Endothelial cell (in vitro differentiated cells): ENCODE measurements around the gene SLC22A25. TPM values are rescaled to one million over a fixed set of nuclear protein-coding genes. Genes with fewer than 3 reads are reported as not detected.
"Not testable (repeated sequence)": the region's sequence is repeated elsewhere in the genome, so short reads cannot be mapped to it uniquely, and the experiment has no call there.

Source experiments
- DNase-seq: peaks from one replicate; pipeline ENCODE4 v3.0.0; 2021; ENCODE audit warnings: low spot score
- H3K27ac Mint-ChIP-seq: one replicate; pipeline ENCODE4 v1.8.0; 2021; ENCODE audit warnings: mixed read lengths, inconsistent platforms; ENCODE audit not compliant: unreplicated experiment
- H3K27me3 Mint-ChIP-seq: one replicate; pipeline ENCODE4 v1.8.0; 2021; ENCODE audit warnings: mild to moderate bottlenecking, moderate library complexity, mixed read lengths, inconsistent platforms; ENCODE audit not compliant: unreplicated experiment
- H3K36me3 Mint-ChIP-seq: one replicate; pipeline ENCODE4 v1.8.0; 2021; ENCODE audit warnings: mild to moderate bottlenecking, low read depth, mixed read lengths, inconsistent platforms; ENCODE audit not compliant: unreplicated experiment
- H3K4me1 Mint-ChIP-seq: one replicate; pipeline ENCODE4 v1.8.0; 2021; ENCODE audit warnings: mild to moderate bottlenecking, mixed read lengths, inconsistent platforms; ENCODE audit not compliant: unreplicated experiment
- H3K4me3 Mint-ChIP-seq: one replicate; pipeline ENCODE4 v1.8.0; 2021; ENCODE audit warnings: mild to moderate bottlenecking, mixed read lengths, inconsistent platforms; ENCODE audit not compliant: unreplicated experiment
- H3K9me3 Mint-ChIP-seq: one replicate; pipeline ENCODE4 v1.8.0; 2021; ENCODE audit warnings: mixed read lengths, inconsistent platforms; ENCODE audit not compliant: unreplicated experiment
- total RNA-seq: library from RNA; stranded (reverse); fragmentation: NEBNext Ultra II Directional; extraction: Animal tissue kit (Norgen Biotek cat#: 25700); gene quantifications from one replicate; pipeline ENCODE4 v1.2.1, GENCODE V29; 2021; ENCODE audit not compliant: unreplicated experiment
- TF ChIP-seq, protein P1 (sequence below): fragments of 200-600 bp; sonication (generic); IDR thresholded peaks from one replicate; pipeline ENCODE4 v1.5.0; 2021; ENCODE audit warnings: antibody characterized with exemption; ENCODE audit not compliant: unreplicated experiment

The SLC22A25 gene
- total RNA-seq, 1 donor from 2014 or later = not detected

DNA sequence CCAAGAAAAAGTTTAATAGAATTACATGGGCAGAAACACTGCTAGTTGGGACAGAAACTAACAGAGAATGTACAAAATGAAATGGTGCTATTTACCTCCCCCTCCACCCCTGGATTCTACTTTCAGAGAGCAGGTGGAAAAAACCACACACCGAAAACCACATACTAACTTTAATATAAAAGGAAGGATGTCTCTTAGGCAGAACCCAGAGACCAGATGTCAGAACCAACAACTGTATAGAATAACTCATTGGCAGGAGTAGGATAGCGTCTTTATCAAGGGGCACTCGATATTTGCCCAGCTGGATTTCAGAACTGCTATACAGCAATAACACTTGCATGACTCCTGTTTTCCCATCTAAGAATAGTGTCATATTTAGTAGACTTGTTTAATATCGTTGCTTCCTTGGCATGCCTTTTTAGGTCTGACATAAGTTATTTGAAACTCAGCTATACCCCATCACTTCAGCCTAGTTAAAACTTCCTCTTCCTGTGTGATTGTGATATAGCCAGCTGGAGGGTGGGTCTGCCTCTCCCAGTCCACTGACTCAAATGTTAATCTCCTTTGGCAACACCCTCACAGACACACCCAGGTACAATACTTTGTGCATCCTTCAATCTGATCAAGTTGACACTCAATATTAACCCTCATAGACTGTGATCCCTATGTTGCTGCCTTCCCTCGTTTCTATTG is 1.2 kb downstream of the SLC22A25 start:
- Mint-ChIP-seq H3K27ac (no peak overlapping the region), H3K4me1 (no peaks in the 10 kb centered on the region), H3K4me3 (no peak overlapping the region), H3K27me3 (no peaks in the 10 kb centered on the region), H3K36me3 (peaks cover 6% of the 10 kb centered on the region), H3K9me3 (no peaks in the 10 kb centered on the region)
- DNase-seq = no peak
- TF ChIP-seq, protein P1, sequence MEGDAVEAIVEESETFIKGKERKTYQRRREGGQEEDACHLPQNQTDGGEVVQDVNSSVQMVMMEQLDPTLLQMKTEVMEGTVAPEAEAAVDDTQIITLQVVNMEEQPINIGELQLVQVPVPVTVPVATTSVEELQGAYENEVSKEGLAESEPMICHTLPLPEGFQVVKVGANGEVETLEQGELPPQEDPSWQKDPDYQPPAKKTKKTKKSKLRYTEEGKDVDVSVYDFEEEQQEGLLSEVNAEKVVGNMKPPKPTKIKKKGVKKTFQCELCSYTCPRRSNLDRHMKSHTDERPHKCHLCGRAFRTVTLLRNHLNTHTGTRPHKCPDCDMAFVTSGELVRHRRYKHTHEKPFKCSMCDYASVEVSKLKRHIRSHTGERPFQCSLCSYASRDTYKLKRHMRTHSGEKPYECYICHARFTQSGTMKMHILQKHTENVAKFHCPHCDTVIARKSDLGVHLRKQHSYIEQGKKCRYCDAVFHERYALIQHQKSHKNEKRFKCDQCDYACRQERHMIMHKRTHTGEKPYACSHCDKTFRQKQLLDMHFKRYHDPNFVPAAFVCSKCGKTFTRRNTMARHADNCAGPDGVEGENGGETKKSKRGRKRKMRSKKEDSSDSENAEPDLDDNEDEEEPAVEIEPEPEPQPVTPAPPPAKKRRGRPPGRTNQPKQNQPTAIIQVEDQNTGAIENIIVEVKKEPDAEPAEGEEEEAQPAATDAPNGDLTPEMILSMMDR = no peak

DNA sequence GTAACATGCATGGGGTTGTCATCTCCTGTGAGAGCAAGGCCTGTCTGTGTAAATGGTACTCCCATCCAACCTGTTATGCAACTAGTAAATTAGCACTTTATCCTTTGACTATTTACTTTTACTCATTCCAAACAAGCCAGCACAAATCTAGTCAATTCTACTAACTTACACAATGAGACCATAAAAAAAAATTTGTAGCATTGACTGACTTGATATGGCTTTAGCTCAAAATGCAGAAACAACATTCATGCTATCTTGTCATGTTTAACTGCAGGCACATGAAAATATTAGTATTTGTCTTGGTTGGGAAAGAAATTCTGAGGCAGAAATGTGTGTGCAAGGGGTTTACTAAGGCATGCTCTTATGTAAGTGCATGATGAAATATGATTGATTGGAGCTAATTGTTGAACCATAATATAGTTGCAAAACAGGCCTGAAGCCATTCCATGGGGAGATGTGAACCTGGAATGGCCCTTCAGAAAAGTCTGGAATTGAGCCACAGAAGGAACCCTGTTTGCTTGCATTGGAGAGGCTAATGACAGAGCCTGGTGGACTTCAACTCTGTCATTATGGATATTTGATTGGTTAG is 2.5 kb downstream of the SLC22A25 start:
- Mint-ChIP-seq H3K4me1 (no peaks in the 10 kb centered on the region), H3K27ac (no peak overlapping the region), H3K27me3 (no peaks in the 10 kb centered on the region), H3K9me3 (peaks cover 6% of the 10 kb centered on the region), H3K36me3 (peaks cover 15% of the 10 kb centered on the region), H3K4me3 (no peak overlapping the region)
- DNase-seq = no peak
- TF ChIP-seq, protein P1 = no peak

DNA sequence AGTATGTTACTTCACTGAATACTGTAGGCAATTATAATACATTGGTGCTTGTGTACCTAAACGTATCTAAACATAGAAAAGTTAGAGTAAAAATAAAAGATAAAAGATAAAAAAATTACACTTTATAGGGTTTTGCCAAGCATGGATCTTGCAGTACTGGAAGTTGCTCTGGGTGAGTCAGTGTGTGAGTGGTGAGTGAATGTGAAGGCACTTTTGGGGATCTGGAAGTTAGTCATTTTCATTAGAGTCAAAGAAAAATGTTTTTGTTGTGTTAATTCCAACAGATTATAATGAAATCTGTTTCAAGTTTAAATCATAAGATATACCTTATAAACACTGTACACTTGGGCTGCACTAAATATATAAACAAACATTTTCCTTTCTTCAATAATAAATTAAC is 3.3 kb downstream of the SLC22A25 start:
- Mint-ChIP-seq H3K27me3 (no peaks in the 10 kb centered on the region), H3K9me3 (peaks cover 9% of the 10 kb centered on the region), H3K27ac (no peak overlapping the region), H3K36me3 (peaks cover 19% of the 10 kb centered on the region), H3K4me3 (no peak overlapping the region), H3K4me1 (no peaks in the 10 kb centered on the region)
- DNase-seq = no peak
- TF ChIP-seq, protein P1 = no peak

DNA sequence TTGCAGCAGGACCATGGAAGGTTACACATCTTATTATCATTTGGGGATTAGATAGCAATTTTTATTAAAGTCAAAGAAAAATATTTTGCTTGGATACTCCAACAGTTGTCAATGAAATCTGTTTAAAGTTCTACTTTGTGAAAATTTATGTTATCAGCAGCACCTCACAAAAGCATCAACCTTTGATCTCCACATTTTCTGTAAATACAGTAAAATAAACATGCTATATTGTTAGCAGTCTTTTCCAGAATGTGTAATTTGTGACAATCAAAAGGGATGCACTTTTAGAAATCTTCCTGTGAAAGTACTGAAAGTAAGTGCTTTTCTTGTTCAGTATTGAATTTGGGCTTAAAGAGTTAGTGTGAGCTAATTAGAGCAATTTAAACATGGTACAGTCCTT is 4.1 kb downstream of the SLC22A25 start:
- DNase-seq = no peak
- no peaks in the 10 kb centered on the region for H3K4me1 Mint-ChIP-seq
- TF ChIP-seq, protein P1 = no peak
- no peak overlapping the region for H3K27ac Mint-ChIP-seq
- H3K36me3 Mint-ChIP-seq = peaks cover 22% of the 10 kb centered on the region
- peaks cover 12% of the 10 kb centered on the region for H3K9me3 Mint-ChIP-seq
- H3K27me3 Mint-ChIP-seq = no peaks in the 10 kb centered on the region
- no peak overlapping the region for H3K4me3 Mint-ChIP-seq

DNA sequence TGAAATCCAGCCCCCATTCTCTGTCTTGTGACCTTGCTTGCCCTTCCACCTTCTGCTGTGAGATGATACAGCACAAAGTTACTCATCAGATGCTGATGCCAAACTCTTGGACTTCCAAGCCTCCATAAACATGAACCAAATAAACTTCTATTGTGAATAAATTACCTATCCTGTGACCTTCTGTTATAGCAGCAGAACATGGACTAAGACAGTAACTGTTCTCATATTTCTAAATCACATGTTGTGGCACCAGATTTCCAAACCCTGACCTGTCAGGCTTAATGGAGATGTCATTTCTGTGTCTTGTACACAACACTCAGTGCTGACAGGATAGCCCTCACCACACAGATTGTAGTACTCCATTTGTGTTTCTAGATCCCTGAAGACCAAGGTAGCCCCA is 6.0 kb downstream of the SLC22A25 start:
- TF ChIP-seq, protein P1 = no peak
- peaks cover 12% of the 10 kb centered on the region for H3K9me3 Mint-ChIP-seq
- no peak overlapping the region for H3K4me3 Mint-ChIP-seq
- H3K27me3 Mint-ChIP-seq = no peaks in the 10 kb centered on the region
- no peaks in the 10 kb centered on the region for H3K4me1 Mint-ChIP-seq
- DNase-seq = no peak
- H3K36me3 Mint-ChIP-seq = peaks cover 23% of the 10 kb centered on the region
- no peak overlapping the region for H3K27ac Mint-ChIP-seq

DNA sequence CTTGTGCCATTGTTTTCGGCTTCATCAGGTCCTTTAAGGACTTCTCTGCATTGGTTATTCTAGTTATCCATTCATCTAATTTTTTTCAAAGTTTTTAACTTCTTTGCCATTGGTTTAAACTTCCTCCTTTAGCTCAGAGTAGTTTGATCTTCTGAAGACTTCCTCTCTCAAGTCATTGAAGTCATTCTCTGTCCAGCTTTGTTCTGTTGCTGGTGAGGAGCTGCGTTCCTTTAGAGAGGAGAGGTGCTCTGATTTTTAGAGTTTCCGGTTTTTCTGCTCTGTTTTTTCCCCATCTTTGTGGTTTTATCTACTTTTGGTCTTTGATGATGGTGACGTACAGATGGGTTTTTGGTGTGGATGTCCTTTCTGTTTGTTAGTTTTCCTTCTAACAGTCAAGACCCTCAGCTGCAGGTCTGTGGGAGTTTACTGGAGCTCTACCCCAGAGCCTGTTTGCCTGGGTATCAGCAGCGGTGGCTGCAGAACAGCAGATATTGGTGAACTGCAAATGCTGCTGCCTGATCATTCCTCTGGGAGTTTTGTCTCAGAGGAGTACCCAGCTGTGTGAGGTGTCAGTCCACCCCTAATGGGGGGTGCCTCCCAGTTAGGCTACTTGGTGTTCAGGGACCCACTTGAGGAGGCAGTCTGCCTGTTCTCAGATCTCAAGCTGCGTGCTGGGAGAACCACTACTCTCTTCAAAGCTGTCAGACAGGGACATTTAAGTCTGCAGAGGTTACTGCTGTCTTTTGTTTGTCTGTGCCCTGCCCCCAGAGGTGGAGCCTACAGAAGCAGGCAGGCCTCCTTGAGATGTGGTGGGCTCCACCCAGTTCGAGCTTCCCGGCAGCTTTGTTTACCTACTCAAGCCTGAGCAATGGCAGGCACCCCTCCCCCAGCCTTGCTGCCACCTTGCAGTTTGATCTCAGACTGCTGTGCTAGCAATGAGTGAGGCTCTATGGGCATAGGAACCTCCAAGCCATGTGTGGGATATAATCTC is 7.6 kb downstream of the SLC22A25 start:
- not testable (repeated sequence) for H3K27me3 Mint-ChIP-seq, H3K4me3 Mint-ChIP-seq, H3K4me1 Mint-ChIP-seq, H3K27ac Mint-ChIP-seq, DNase-seq
- H3K36me3 Mint-ChIP-seq = peaks cover 26% of the 10 kb centered on the region
- H3K9me3 Mint-ChIP-seq = peaks cover 12% of the 10 kb centered on the region
